HG02678 (cell line): Measurements from ENCODE around the gene ALPK3.

Source experiments
- ATAC-seq: cut with Tn5 transposase; IDR thresholded peaks from one replicate; pipeline ENCODE4 v1.9.1; 2021; ENCODE audit warnings: mild to moderate bottlenecking, moderate library complexity; ENCODE audit not compliant: unreplicated experiment

ALPK3 gene

GRCh38 chr15:84822653-84823281 is 5.6 kb downstream of the ALPK3 start:
- no peak for ATAC-seq

- no peak for ATAC-seq
Observed at GRCh38 chr15:84823282-84823878, 6.2 kb downstream of the ALPK3 start.

GRCh38 chr15:84824260-84825007 is 7.3 kb downstream of the ALPK3 start:
- no peak for ATAC-seq

GRCh38 chr15:84826369-84826823 is 9.2 kb downstream of the ALPK3 start:
- no peak for ATAC-seq

GRCh38 chr15:84827246-84827645 is 10.1 kb downstream of the ALPK3 start:
- ATAC-seq = no peak

- no peak for ATAC-seq
Observed at GRCh38 chr15:84828086-84828908, 11.1 kb downstream of the ALPK3 start.

- ATAC-seq = no peak
Observed at GRCh38 chr15:84829428-84829827, 12.3 kb downstream of the ALPK3 start.

- no peak for ATAC-seq
Observed at GRCh38 chr15:84830036-84830435, 12.9 kb downstream of the ALPK3 start.

- ATAC-seq = no peak
Observed at GRCh38 chr15:84831028-84831427, 13.9 kb downstream of the ALPK3 start.

- no peak for ATAC-seq
Observed at GRCh38 chr15:84831613-84832012, 14.5 kb downstream of the ALPK3 start.

GRCh38 chr15:84832448-84833040 is 15.4 kb downstream of the ALPK3 start:
- ATAC-seq = no peak

GRCh38 chr15:84833447-84834228 is 16.5 kb downstream of the ALPK3 start:
- ATAC-seq = no peak

GRCh38 chr15:84834229-84834955 is 17.2 kb downstream of the ALPK3 start:
- ATAC-seq = no peak

GRCh38 chr15:84834969-84835368 is 17.8 kb downstream of the ALPK3 start:
- no peak for ATAC-seq

- ATAC-seq = no peak
Observed at GRCh38 chr15:84835661-84836337, 18.6 kb downstream of the ALPK3 start.

GRCh38 chr15:84836844-84837243 is 19.7 kb downstream of the ALPK3 start:
- ATAC-seq = no peak

GRCh38 chr15:84839714-84840113 is 22.6 kb downstream of the ALPK3 start:
- ATAC-seq = no peak

- ATAC-seq = no peak
Observed at GRCh38 chr15:84840255-84840654, 23.1 kb downstream of the ALPK3 start.
